Astrocyte (in vitro differentiated cells and primary cell): ENCODE data around the gene ZNF317.

Source experiments
- EZH2 ChIP-seq: IDR thresholded peaks from 2 replicates; pipeline ENCODE4 v1.6.1; 2012; ENCODE audit warnings: mild to moderate bottlenecking, low read length, inconsistent platforms; ENCODE audit not compliant: insufficient read depth
- TF ChIP-seq, protein P1 (sequence below): IDR thresholded peaks from 2 replicates; pipeline ENCODE4 v1.5.1; 2011; ENCODE audit warnings: low read depth, mild to moderate bottlenecking, inconsistent platforms, low read length, moderate library complexity; ENCODE audit not compliant: insufficient read depth

DNA sequence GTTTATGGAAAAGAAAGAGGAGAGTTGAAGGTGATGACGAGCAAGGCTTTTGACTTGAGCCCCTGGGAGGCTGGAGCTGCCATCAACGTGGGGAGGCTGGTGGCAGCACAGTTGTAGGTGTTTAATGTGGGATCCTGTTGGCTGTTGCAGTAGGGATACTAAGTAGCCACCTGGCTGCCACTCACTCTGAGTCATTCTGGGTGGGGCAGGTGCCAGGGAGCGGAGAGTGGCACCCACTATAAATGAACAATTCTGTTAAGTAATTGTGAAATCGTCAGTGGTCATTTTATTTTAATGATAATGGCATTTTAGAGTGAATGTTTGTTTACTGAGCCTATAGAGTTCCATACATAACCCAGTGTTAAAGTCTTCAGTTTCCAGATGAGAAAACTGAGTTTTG is 9.8 kb downstream of the ZNF317 start:
- TF ChIP-seq, protein P1, sequence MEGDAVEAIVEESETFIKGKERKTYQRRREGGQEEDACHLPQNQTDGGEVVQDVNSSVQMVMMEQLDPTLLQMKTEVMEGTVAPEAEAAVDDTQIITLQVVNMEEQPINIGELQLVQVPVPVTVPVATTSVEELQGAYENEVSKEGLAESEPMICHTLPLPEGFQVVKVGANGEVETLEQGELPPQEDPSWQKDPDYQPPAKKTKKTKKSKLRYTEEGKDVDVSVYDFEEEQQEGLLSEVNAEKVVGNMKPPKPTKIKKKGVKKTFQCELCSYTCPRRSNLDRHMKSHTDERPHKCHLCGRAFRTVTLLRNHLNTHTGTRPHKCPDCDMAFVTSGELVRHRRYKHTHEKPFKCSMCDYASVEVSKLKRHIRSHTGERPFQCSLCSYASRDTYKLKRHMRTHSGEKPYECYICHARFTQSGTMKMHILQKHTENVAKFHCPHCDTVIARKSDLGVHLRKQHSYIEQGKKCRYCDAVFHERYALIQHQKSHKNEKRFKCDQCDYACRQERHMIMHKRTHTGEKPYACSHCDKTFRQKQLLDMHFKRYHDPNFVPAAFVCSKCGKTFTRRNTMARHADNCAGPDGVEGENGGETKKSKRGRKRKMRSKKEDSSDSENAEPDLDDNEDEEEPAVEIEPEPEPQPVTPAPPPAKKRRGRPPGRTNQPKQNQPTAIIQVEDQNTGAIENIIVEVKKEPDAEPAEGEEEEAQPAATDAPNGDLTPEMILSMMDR, result no peak
- TF ChIP-seq EZH2, result no peak
